ENCODE measurements around the gene ANO7. TPM values are rescaled to one million over a fixed set of nuclear protein-coding genes. Genes with fewer than 3 reads are reported as not detected.
"Not testable (repeated sequence)": the region's sequence is repeated elsewhere in the genome, so short reads cannot be mapped to it uniquely, and the experiment has no call there.

ANO7 gene
- total RNA-seq, 1 experiment from 2014 or later = 0.76 TPM

DNA sequence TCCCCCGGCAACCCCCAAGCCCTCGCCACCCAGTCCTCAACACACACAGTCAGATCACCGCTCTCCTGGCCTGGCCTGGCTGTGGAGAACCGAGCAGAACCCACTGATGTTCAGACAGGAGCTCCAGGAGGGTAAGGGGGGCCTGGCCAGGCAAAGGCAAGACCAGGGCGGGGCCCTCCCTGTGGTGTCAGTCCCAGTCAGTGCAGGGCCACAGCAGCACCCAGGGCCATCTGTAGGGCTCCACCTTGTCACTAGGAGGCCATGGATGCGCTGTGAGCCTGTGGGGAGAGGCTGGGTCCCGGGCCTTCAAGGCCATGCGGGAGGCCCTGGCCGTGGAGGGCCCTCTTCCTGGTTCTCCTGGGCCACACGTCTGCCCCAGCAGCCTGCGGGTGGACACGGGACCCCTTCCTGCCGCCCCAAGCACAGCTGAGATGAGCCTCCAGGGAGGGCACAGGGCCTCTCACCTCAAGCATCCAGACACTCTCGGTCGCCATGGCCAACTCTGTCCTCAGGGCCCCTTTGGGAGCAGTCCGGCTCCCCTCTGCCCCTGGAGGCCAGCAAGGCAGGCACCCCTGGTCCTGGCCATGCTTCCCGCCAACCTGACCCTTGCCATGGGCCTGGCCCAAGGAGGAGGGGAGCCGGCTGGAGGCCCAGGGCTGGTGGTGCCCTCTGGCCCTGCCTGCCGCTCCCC lies 2.0 kb downstream of the ANO7 start:
- no peak for DNase-seq (ENCODE audit: low read depth)

DNA sequence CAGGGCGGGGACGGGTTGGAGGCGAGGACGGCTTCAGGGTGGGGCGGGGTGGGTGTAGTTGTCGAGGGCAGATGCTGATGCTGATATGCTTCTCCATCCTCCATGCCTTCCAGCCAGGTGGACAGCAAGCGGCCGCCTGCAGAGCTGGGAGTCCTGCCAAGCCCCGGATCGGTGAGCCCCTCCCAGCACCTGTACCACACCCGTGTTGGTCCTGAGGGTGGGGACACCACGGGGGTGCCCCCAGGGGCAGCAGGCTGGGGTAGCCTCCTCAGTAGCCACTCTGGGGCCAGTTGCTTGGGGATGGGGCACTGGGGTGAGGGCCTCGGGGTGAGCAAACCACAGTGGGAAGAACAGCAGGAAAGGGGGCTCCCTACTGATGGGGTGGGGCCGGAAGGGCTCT lies 2.6 kb downstream of the ANO7 start:
- no peak for DNase-seq (ENCODE audit: low read depth)

DNA sequence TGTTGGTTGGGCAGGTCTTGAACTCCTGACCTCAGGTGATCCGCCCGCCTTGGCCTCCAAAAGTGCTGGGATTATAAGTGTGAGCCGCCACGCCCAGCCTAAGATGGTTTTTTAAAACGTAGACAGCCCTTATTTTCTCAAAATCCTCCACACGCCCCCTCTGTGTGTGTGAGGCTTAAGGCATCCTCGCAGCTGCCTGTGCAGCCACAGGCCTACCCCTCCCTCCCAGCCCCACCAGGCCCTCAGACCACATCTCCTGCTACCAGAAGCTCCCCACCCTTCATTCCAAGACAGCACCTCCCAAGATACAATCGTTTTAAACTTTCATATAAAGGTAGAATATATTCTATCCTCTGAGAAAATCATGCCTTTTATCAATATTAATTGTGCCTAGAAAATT lies 4.8 kb downstream of the ANO7 start:
- DNase-seq (ENCODE audit: low read depth) = no peak

DNA sequence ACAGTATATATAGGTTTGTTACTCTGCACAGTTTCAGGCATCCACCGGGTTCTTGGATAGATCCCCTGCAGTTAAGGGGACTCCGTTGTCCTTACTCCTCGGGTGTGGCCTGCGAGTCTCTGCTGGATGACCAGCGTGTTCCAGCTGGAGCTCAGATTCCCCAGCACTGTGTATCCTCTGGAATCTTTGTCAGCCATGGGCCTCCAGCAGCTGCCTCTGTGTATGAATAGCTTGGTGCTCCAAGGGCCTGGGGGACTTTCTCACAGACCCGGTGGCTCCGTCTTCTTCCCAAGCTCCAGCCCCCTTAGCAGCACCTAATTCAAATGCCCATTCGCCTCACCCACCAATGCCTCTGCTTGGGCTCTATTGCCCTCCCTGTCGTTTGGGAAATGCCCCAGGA lies 6.3 kb downstream of the ANO7 start:
- DNase-seq (ENCODE audit: low read depth) = no peak

DNA sequence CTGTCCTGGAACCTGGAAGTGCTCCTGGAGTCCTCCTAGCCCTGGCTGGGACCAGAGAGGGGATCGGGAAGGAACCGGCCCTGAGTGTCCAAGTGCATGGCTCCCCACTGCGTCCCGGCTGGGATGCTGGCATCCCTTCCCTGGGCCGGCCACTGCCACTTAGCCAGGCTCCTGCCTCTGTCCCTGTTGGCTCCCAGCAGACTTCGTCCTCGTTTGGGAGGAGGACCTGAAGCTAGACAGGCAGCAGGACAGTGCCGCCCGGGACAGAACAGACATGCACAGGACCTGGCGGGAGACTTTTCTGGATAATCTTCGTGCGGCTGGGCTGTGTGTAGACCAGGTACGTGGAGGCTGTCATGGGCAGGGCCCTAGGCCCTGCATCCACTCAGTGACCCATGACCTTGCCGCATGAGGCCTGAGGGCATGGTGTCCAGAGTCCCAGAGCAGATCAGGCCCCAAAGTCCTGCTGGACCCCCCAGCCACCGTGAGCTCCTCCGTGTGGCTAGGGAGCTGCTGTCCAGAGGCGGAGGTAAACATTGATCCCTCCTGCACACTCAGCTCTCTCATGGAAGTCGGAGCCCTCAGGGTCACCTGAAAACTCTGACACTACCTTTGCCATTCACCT lies 7.1 kb downstream of the ANO7 start:
- no peak for DNase-seq (ENCODE audit: low read depth)

DNA sequence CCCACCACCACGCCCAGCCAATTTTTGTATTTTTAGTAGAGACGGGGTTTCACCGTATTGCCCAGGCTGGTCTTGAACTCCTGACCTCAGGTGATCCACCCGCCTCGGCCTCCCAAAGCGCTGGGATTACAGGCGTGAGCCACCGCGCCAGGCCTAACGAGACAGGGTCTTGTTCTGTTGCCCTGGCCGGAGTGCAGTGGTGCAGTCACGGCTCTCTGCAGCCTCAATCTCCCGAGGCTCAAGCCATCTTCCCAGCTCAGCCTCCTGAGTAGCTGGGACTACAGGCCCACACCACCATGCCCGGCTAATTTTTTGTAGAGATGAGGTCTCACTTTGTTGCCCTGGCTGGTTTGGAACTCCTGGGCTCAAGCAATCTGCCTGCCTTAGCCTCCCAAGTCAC lies 8.8 kb downstream of the ANO7 start:
- DNase-seq (ENCODE audit: low read depth) = not testable (repeated sequence)

DNA sequence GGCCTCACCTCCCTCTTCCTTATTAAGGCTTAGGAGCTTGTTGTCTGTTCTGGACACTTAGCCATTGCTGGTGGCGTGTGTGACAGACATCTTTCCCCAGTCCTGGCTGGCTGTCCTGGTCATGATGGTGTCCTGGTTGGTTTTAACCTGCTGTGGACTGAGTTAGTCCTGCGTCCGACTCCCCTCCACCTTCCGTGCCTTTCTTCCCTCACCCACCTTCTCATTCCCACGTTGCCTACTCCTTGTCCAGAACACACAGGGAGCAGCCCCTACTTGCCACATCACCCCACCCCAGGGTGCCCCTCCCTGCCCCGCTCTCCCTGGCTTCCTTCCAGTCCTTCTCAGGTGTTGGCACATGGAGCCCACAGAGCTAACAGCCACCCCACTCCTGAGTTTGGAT lies 9.5 kb downstream of the ANO7 start:
- DNase-seq (ENCODE audit: low read depth) = no peak

DNA sequence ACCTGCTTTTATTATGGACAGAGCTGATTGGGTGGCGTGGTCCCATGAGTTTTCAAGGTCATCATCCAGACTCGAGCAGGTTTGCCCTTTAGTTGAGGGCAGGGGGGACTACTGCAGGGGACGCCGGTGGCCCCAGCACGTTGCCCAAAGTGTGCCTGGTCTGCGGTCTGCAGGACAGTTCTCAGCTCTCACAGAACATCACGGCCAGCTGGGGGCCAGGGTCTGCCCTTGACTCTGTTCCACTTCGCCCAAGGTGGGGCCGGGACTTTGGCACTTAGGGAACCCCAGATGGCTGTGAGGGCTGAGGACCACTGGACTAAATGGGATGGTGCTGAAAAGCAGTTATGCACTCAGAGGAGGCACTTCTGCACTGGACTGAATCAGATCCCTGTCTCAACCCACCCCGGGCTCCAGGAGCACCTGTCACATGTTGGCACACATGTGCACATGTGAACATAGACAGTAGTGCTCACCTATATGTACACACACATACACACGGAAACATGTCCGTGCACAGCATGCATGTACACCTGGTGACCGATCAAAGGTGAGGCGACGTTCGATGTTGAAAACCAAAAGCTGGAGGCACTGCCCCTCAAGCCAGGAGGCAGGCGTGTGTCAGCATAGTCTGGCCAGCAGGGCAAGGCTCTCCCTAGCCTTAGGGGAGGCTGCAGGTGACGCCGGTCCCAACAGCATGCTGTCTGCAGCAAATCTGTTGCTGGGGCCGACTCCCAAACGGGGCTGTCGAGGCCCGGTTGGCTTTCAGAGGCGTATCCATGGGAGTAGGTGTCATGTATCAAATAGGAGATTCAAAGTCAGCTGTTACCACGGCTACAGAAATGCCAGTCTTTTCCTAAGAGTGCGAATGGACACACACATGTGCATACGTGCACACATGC lies 10.2 kb downstream of the ANO7 start:
- DNase-seq (ENCODE audit: low read depth) = no peak

DNA sequence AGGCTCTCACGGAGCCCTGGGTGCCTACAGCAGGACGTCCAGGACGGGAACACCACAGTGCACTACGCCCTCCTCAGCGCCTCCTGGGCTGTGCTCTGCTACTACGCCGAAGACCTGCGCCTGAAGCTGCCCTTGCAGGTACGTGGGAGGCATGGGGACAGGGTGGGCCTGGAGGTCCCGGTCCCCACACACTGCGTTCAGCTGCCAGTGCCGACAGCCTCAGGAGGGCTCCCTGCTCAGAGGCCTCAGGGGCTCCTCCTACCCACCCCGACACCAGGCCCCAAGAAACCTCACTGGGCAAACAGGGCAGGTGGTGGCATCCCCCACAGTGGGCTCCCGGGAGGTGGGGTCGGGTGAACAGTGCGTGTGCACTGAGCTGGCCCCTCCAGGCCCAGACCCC lies 10.8 kb downstream of the ANO7 start:
- DNase-seq (ENCODE audit: low read depth) = no peak

DNA sequence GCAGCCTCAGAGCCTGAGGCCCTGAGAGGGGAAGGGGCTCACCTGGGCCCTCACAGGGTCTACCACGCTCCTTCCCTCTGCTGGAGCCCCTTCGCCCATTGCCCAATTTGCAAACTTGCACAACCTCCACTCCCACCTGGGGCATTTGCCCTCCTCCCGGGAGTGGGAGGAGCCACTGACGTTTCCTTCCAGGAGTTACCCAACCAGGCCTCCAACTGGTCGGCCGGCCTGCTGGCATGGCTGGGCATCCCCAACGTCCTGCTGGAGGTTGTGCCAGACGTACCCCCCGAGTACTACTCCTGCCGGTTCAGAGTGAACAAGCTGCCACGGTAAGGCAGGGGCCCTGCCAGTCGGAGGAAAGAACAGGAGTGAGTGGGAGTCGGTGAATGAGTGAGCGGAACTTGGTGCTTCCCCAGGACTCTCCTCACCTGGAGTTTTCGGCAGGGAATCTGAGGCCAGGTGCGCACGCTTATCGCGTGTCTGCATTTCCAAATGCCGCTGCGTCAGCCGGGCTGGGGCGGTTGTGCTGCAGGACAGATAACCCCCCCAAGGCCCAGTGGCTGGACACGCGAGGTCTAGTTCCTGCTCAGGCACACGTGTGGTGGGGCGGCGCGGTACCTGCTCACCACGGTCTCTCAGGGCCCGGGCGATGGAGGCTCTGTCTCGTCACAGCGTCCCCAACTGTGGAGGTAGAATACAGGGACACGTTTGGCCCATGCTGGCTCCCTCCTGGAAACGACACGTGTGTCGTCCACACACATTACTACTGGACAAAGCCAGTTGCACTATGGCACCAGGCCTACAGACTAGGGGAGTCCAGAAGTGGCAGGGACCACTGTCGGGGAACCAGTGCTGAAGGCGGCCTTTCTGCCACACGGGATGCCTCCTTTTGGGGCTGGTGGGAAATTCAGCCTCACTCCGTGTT lies 11.7 kb downstream of the ANO7 start:
- no peak for DNase-seq (ENCODE audit: low read depth)

DNA sequence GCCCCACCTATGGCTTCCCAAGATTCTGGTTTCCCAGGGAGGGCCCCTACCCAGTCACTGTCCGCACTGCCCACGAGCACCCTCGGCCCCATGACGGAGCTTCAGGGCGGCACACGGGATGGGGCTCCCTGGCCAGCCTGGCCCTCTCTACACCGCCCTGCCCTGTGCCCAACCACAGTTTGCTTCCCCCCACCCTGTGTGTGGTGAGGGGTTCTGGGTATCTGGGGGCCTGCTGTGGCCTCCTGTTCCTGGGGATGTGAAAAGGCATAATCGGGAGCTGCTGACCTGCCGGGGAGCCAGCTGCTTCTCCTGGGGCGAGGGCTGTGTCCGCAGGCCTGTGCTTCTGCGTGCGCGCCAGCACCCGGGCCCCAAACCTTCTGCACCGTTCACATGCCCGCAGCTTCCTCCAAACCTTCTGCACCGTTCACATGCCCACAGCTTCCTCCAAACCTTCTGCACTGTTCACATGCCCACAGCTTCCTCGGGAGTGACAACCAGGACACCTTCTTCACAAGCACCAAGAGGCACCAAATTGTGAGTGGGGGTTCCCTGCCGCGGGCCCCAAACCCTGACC lies 12.4 kb downstream of the ANO7 start:
- no peak for DNase-seq (ENCODE audit: low read depth)

DNA sequence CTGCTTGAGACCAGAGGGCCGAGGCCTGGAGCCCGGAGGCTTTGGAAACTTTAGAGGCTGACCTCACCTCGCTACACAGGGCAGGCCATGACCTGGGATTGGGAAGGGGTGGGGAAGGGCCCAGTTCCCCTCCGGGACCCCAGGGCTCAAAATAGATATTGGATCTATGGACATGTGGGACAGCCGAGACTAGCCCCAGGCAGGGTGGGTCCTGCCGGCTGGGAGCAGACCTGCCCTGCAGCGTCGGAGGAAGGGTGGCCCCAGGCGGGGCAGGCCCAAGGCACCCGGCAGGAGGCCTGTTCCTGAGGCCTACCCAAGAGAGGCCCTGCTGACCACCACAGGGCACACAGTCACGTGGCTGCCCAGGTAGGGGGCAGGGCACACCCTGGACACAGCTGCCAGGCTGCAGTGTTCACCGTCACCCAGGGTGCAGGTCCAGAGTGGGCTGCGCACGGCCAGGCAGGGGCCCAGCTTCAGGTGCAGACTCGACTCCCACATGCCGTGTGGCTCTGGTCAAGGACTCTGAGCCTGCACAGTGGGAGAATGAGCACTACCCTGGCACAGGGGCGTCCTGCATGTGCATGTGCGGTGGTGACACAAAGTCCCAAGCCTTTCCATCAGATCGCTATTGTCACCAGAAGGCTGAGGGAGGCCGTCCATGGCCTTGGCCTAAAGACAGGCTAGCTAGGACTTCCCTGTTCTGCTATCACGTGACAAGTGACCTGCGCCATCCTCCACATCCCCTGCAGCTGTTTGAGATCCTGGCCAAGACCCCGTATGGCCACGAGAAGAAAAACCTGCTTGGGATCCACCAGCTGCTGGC lies 13.2 kb downstream of the ANO7 start:
- DNase-seq (ENCODE audit: low read depth) = no peak

DNA sequence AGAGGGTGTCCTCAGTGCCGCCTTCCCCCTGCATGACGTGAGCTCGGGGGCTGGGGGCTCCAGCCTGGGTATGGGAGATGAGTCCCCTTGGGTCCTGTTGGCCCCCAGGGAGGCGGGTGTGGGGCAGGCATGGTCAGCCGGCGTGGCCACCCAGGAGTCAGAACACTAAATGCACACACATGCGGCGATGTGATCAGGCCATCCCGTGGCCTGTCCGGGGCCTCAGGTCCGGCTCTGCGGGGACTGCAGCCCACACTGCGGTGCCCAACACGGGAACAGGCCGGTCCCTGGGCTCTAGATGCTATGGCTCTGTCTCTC lies 13.8 kb downstream of the ANO7 start:
- DNase-seq (ENCODE audit: low read depth) = no peak

DNA sequence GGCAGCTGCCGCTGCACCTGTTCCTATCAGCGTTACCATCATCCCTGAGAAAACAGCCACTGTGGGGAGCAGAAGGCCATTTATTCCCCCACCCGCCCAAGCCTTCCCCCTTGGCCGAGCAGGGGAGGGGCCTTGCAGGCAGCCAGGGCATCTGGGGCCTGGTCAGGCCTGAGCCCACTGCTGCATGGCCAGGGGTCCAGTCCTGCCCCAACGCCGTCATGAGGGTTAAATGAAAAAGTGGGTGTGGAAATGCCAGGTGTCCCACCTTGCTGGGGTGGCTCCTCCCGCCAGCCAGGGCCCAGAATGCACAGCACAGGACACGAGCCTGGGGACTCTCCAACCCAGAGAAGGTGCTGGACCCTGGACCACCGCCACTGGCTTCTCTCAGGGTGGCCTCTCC lies 14.2 kb downstream of the ANO7 start:
- no peak for DNase-seq (ENCODE audit: low read depth)

DNA sequence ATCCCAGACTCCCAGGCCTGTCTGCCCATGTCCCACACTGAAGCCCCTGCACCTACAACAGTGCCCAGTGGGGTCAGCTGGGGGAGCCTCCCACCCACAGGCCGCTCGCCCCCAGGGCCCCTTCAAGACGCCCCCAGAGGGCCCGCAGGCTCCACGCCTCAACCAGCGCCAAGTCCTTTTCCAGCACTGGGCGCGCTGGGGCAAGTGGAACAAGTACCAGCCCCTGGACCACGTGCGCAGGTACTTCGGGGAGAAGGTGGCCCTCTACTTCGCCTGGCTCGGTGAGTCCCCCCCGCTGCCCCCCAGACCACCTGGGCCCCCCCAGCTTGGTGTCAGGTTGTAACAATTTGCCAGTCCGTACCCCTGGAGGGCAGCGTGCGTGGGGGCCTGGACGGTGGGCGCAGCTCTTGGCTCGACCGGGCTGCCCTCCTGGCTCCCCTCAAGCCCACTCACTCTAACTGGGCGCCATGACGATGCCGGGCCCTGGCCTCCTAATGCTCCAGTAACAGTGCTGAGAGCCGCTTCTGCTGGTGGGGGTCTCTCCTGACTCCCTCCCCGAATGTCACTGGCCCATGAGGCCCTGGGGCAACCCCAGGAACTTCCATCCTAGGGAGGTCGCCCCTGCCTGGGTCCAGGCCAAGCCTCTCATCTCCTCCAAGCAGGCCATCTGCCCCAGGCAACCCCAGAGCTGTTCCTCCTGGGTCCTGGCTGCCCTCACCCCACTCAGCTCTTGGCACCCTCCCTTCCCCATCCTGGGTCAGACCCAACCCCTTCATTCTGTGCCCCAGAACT lies 14.9 kb downstream of the ANO7 start:
- no peak for DNase-seq (ENCODE audit: low read depth)

DNA sequence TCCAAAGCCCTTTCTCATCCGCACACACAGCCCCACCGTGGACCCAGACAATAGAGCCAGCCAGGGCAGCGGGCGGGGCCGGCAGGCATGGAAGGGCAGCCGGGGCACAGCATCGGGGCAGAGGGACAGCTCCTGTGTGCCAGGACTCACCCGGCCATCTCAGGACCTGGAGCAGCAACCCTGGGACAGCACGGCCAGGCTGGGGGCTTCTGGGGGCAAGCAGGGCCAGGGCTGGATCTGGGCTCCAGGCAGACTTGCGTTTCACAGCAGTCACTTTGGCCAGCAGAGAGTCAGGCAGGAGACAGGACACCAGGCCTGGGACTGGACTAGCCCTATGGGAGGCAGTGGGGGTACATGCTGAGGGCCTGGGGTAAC lies 15.5 kb downstream of the ANO7 start:
- DNase-seq (ENCODE audit: low read depth) = no peak

DNA sequence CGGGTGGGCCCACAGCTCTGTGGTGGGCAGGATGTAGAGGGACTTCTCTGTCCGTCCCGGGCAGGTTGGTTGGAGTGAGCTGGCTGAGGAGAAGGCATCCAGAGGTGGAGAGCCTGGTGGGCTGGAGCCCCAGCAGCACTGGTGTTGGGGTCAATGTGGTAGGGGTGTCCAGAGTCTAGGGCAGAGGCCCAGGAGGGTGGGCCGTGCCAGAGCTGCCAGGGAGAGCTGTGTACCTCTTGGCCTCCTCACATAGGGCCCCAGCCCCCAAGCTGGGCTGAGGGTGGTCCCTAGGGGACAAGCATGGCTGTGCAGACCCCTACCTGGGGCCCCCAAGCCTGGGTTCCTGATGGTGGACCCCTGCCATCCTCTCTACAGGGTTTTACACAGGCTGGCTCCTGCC lies 16.0 kb downstream of the ANO7 start:
- no peak for DNase-seq (ENCODE audit: low read depth)

DNA sequence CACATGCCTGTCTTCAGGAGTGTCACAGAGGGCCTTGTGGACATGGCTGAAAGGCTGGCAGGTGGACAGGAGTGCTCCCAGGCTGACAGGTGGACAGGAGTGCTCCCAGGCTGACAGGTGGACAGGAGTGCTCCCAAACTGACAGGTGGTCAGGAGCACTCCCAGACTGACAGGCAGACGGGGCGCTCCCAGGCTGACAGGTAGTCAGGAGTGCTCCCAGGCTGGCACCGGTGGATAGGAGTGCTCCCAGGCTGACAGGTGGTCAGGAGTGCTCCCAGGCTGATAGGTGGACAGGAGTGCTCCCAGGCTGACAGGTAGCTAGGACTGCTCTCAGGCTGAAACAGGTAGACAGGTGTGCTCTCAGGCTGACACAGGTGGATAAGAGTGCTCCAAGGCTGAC lies 16.6 kb downstream of the ANO7 start:
- DNase-seq (ENCODE audit: low read depth) = no peak

DNA sequence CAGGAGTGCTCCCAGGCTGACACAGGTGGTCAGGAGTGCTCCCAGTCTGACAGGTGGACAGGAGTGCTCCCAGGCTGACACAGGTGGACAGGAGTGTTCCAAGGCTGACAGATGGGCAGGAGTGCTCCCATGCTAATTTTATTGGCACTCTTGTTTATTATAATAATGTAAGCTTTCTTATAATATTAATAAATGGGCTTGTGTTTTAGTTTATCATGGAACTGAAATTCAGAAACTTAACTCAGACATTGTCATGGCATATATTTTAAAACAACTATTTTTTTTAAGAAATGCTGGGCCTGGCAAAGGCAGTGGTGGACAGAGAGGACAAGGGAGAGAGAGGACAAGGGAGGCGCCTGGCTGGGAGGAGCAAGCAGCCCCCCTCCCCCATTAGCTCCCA lies 18.7 kb downstream of the ANO7 start:
- DNase-seq (ENCODE audit: low read depth) = no peak

DNA sequence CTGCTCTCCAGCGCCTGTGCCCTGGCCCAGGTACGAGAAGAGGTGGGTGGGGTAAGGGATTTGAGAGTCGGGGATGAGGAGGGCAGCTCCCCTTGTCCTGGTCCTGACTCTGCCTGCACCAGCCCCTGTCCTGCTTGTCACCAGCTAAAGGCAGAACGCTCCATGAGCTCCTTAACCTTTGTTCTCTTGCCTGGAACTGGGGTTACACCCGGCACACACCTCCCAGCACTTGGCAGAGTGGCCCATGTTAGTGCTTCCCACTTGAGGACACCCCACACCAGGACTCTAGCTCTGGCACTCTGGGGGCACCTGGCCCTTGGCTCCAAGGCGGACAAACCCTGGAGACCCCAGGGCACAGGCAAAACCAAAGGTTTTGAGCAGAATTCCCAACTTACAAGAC lies 19.2 kb downstream of the ANO7 start:
- no peak for DNase-seq (ENCODE audit: low read depth)
